ENCODE results near the gene TSHZ2. TPM values are rescaled to one million over a fixed set of nuclear protein-coding genes. Genes with fewer than 3 reads are reported as not detected.

TSHZ2 gene
- total RNA-seq, 1 donor from 2014 or later = 30.4 TPM

DNA sequence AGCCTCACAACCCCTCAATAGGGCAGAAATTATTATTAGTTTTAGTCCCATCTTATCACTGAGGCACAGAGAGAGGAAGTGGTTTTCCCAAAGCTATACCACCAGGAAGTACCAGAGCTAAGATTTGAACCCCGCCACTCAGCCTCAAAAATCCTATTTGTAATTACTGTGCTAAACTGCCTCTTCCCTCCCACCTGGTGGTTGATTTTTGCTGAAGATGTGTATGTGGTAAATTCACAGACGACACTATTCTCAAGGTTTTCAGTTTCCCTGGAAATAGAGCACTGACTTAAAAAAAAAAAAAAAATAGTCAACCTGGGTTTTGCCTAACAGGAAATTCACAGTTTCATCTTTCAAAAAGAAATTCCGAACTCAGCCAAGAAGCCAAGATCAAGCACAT lies 57.9 kb downstream of the TSHZ2 start:
- Histone ChIP-seq H3K36me3 (no peaks in the 10 kb centered on the region), H3K9me3 (no peaks in the 10 kb centered on the region), H3K27ac (no peak overlapping the region), H3K4me1 (no peaks in the 10 kb centered on the region), H3K4me3 (no peak overlapping the region), H3K27me3 (no peaks in the 10 kb centered on the region)
- no peak for DNase-seq (ENCODE audit: extremely low spot score in 2 of 2)
- no peak for TF ChIP-seq POLR2A (IDR thresholded peaks at IDR 0.05)
- TF ChIP-seq, protein P1, sequence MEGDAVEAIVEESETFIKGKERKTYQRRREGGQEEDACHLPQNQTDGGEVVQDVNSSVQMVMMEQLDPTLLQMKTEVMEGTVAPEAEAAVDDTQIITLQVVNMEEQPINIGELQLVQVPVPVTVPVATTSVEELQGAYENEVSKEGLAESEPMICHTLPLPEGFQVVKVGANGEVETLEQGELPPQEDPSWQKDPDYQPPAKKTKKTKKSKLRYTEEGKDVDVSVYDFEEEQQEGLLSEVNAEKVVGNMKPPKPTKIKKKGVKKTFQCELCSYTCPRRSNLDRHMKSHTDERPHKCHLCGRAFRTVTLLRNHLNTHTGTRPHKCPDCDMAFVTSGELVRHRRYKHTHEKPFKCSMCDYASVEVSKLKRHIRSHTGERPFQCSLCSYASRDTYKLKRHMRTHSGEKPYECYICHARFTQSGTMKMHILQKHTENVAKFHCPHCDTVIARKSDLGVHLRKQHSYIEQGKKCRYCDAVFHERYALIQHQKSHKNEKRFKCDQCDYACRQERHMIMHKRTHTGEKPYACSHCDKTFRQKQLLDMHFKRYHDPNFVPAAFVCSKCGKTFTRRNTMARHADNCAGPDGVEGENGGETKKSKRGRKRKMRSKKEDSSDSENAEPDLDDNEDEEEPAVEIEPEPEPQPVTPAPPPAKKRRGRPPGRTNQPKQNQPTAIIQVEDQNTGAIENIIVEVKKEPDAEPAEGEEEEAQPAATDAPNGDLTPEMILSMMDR (IDR thresholded peaks at IDR 0.05) = no peak
- no peak for TF ChIP-seq POLR2AphosphoS5 (IDR thresholded peaks at IDR 0.05; ENCODE audit: insufficient read depth in 1 of 2, low read depth in 1 of 2)
- intact Hi-C loops (cut with DNase I) = no loop called here

DNA sequence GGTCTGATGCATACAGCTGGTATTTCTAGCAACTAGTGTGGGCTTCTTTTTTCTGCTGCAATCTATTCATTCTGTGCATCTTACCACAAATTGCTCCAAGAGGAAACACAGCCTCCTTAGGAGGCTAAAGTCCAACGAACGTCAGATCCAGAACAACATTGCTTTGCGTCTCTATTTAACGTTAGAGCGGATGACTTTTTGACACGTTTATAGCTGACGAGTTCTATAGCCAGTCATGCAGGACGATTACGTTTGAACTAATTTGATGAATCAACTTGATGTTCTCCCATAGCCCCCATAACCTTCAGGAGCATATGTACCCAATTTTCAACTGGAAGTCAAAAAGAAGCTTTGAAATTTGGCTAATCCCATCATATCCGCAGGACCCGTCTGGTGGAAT lies 59.9 kb downstream of the TSHZ2 start:
- H3K27me3 ChIP-seq = no peaks in the 10 kb centered on the region
- no peak overlapping the region for H3K4me3 ChIP-seq
- no peak for DNase-seq (ENCODE audit: extremely low spot score in 2 of 2)
- TF ChIP-seq POLR2A (IDR thresholded peaks at IDR 0.05) = no peak
- TF ChIP-seq POLR2AphosphoS5 (IDR thresholded peaks at IDR 0.05; ENCODE audit: insufficient read depth in 1 of 2, low read depth in 1 of 2) = no peak
- TF ChIP-seq, protein P1 (IDR thresholded peaks at IDR 0.05) = no peak
- no peaks in the 10 kb centered on the region for H3K4me1 ChIP-seq
- H3K36me3 ChIP-seq = no peaks in the 10 kb centered on the region
- H3K27ac ChIP-seq = no peak overlapping the region
- H3K9me3 ChIP-seq = no peaks in the 10 kb centered on the region
- intact Hi-C loops (cut with DNase I) = no loop called here

DNA sequence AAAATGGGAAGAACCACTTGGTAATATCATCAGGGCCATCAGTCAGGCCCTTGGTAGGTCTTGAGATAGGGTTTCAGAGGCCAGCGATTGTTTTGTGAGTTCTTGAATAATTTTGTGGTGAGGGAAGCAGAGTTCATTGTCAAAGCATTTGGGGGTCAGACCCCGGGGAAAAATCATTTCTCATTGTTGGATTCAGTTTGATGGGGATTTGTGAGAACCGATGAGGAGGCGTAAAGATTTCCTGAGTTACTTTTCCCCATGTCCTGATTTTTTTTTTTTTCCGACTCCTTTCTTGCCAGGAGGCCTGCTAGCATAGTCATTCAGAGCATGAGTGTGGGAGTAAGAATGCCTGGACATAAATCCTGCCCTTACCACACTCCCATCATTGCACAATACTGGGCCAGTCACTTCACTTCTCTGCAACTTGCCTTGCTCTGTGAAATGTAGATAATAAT lies 60.3 kb downstream of the TSHZ2 start:
- no peak for DNase-seq (ENCODE audit: extremely low spot score in 2 of 2)
- Histone ChIP-seq H3K36me3 (no peaks in the 10 kb centered on the region), H3K9me3 (no peaks in the 10 kb centered on the region), H3K4me3 (no peak overlapping the region), H3K27ac (no peak overlapping the region), H3K4me1 (no peaks in the 10 kb centered on the region), H3K27me3 (no peaks in the 10 kb centered on the region)
- TF ChIP-seq POLR2AphosphoS5 (IDR thresholded peaks at IDR 0.05; ENCODE audit: insufficient read depth in 1 of 2, low read depth in 1 of 2) (no peak), POLR2A (IDR thresholded peaks at IDR 0.05) (no peak)
- TF ChIP-seq, protein P1 (IDR thresholded peaks at IDR 0.05) = no peak
- intact Hi-C loops (cut with DNase I) = no loop called here

DNA sequence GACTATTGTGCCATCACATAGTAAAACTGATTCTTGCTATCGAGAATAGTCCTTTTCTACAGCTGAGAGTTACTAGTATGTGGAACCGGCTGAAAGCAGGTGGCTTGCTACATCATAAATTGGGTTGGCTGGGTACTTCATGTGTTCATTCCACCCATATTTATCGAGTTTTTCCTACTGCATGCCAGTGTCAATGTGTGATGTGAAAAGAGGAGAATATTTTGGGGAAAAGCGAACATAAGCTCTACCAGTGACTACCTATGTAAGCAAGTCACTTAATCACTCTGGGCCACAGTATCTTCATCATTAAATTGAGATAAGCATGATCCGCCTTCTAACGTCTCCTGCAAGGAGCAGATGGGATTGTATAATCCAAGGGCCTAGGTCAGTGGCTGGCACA lies 61.0 kb downstream of the TSHZ2 start:
- intact Hi-C loops (cut with DNase I) = no loop called here
- no peaks in the 10 kb centered on the region for H3K36me3 ChIP-seq
- no peak for DNase-seq (ENCODE audit: extremely low spot score in 2 of 2)
- no peaks in the 10 kb centered on the region for H3K4me1 ChIP-seq
- H3K4me3 ChIP-seq = no peak overlapping the region
- no peak overlapping the region for H3K27ac ChIP-seq
- H3K27me3 ChIP-seq = no peaks in the 10 kb centered on the region
- no peak for TF ChIP-seq POLR2AphosphoS5 (IDR thresholded peaks at IDR 0.05; ENCODE audit: insufficient read depth in 1 of 2, low read depth in 1 of 2)
- TF ChIP-seq, protein P1 (IDR thresholded peaks at IDR 0.05) = no peak
- TF ChIP-seq POLR2A (IDR thresholded peaks at IDR 0.05) = no peak
- H3K9me3 ChIP-seq = no peaks in the 10 kb centered on the region

DNA sequence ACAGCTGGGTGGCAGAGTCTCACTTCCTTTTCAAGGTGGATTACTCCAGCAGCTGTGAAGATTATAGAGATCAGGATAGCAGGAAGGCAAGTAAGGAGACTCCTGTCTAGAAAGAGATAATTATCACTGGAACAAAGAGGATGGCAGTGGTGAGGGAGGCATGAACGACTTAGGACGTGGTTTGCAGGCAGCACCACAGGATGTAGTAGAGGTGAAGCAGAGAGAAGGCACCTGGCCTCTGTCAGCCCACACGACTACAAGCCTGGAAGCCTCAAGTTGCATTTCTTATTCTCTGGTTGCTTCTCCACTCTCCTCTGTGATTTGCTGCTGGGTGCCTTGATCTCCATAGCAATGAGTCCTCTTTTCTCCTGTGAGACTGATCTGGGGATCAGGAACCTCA lies 62.7 kb downstream of the TSHZ2 start:
- no peaks in the 10 kb centered on the region for H3K27me3 ChIP-seq
- intact Hi-C loops (cut with DNase I) = no loop called here
- TF ChIP-seq, protein P1 (IDR thresholded peaks at IDR 0.05) = no peak

More for the DNA sequence above, 62.7 kb downstream of the TSHZ2 start:
- DNase-seq (ENCODE audit: extremely low spot score in 2 of 2) = no peak
- H3K4me1 ChIP-seq = no peaks in the 10 kb centered on the region
- H3K9me3 ChIP-seq = no peaks in the 10 kb centered on the region
- no peak overlapping the region for H3K4me3 ChIP-seq
- no peak overlapping the region for H3K27ac ChIP-seq
- no peaks in the 10 kb centered on the region for H3K36me3 ChIP-seq

Measured in vagina (tissue), 2 donors.